Choroid plexus epithelial cell (primary cell): ENCODE results near the gene RPS6KA5.

Source experiments
- DNase-seq: peaks from one replicate; pipeline ENCODE4 v3.0.0-alpha.2; 2010; ENCODE audit warnings: low read depth
- H3K4me3 ChIP-seq: 2 replicates; pipeline ENCODE4 v1.5.1; 2011; ENCODE audit warnings: low read depth, mild to moderate bottlenecking, control low read depth, low read length, moderate library complexity
- CTCF ChIP-seq: conservative IDR thresholded peaks from 2 replicates; pipeline ENCODE4 v1.5.1; 2011; ENCODE audit warnings: low read depth, mild to moderate bottlenecking, control low read depth, inconsistent platforms, low read length, moderate library complexity

The RPS6KA5 gene

GRCh38 chr14:91004987-91005386 is 55.5 kb downstream of the RPS6KA5 start:
- no peak overlapping the region for H3K4me3 ChIP-seq
- no peak for TF ChIP-seq CTCF
- no peak for DNase-seq

DNA sequence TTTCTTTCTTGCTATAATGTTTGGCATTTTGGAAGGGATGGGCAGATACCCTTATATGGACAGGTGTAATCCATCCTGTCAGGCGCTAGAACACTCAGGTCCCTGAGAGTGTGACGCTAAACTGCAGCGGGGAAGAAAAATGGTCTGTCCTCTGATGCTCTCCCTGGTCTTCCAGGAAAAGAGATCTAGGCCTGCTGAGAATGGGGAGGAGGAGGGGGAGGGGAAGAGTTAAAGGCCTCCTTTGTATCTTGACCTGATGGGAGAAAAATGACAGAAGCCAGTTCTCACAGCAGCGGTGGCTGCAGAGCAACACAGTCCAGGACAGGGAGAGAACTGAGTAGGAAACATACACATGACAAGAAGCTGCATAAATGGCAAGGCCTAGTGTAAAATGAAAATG is 61.1 kb downstream of the RPS6KA5 start:
- no peak for TF ChIP-seq CTCF
- no peak for DNase-seq
- H3K4me3 ChIP-seq, result no peak overlapping the region

- DNase-seq, result no peak
- no peak for TF ChIP-seq CTCF
Measured at GRCh38 chr14:90996967-90997366, 63.5 kb downstream of the RPS6KA5 start.

GRCh38 chr14:90995785-90996184 is 64.7 kb downstream of the RPS6KA5 start:
- DNase-seq, result no peak
- H3K4me3 ChIP-seq, result no peak overlapping the region
- TF ChIP-seq CTCF, result no peak

More at GRCh38 chr14:90996967-90997366, 63.5 kb downstream of the RPS6KA5 start:
- H3K4me3 ChIP-seq, result no peak overlapping the region

GRCh38 chr14:90993792-90994191 is 66.6 kb downstream of the RPS6KA5 start:
- no peak for DNase-seq
- no peak overlapping the region for H3K4me3 ChIP-seq
- TF ChIP-seq CTCF, result no peak

DNA sequence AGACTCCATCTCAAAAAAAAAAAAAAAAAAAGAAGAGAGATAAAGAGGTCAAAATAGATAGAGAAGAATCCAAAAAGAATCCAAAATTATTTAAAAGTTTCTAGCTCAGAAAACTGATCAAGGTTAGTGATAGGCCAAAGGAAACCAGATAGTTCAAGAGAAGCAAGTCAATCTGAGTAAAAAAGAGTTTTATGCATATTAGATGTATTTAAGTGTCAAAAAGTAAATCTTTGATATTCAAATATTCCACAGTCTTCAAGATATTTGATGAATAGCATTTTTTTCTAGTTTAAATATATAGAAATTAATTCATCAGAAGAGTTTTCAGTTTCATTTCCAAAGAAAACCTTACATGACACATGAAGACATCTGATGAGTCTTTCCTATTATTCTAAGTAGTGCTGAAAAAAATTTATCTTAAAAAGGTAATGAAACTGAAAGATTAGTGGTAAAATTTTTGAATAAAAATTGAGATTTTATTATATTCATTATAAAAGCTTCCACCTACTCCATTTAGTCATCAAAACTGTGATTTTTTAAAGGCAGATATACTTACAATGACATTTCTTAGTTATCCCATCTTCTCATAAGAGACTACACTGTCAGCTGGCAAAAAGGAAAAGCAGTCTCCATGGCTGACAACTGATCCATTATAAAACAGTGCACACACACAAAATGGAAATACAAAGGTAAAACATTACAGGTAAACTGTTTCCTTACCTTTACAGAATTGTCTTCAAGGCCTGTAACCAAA is 68.6 kb downstream of the RPS6KA5 start:
- no peak for TF ChIP-seq CTCF
- DNase-seq, result no peak
- H3K4me3 ChIP-seq, result no peak overlapping the region

DNA sequence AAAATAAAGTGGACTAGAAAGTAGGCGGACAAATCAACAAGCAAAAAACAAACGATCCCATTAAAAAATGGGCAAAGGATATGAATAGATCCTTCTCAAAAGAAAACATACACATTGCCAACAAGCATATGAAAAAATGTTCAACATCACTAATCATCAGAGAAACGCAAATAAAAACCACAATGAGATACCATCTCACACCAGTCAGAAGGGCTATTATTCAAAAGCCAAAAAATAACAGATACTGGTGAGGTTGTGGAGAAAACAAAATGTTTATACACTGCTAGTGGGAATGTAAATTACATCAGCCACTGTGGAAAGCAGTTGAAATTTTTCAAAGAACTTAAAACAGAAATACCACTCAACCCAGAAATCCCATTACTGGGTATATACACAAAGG is 70.3 kb downstream of the RPS6KA5 start:
- DNase-seq, result no peak
- H3K4me3 ChIP-seq, result no peak overlapping the region
- TF ChIP-seq CTCF, result no peak
